Hepatic stellate cell (primary cell): ENCODE results near the gene CD109.

Source experiments
- DNase-seq: peaks from one replicate; pipeline ENCODE4 v3.0.0; 2011; ENCODE audit warnings: low spot score

CD109 gene

DNA sequence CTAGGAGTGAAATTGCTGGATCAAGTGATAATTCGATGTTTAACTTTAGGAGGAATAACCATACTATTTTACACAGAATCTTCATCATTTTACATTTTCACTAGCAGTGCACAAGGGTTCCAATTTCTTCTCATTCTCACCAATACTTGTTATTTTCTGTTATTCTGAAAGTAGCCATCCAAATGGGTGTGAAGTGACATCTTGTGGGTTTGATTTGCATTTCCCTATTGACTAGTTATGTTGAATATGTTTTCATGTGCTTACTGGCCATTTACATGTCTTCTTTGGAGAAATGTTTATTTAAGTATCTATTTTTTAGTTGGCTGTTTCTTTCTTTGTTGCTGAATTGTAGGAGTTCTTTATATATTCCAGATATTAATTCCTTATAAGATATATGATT is 164.3 kb downstream of the CD109 start:
- no peak for DNase-seq

DNA sequence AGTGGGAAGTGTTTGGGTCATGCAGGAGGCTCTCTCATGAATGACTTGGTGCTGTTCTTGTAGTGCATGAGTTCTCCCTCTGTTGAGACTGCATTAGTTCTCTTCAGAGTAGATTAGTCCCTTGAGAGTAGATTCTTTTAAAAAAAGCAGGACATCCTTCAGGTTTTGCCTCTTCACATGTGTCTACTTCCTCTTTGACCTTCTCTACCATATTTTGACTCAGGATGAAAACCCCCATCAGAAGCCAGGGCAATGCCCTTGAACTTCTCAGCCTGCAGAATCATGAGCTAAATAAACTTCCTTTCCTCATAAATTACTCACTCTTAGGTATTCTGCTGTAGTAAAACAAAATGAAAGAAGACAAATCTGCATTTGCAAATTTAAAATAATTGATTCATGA is 170.3 kb downstream of the CD109 start:
- DNase-seq, result no peak

DNA sequence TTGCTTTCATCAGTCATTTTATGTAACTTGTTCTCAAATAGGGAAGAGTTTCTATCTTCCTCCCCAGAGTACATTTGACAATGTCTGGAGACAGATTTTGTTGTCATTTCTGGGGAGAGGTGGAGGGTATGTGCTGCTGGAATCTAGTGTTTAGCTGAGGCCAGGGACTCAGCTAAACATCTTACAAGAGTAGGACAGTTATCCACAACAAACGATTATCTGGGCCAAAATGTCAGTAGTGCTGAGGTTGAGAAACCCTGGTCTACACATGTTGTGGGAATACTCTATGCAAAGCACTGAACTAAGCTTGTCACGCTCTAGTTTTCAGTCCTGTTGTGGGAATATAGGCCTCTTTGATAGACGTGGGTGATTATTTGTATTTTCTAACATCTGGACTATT is 171.4 kb downstream of the CD109 start:
- DNase-seq, result no peak

DNA sequence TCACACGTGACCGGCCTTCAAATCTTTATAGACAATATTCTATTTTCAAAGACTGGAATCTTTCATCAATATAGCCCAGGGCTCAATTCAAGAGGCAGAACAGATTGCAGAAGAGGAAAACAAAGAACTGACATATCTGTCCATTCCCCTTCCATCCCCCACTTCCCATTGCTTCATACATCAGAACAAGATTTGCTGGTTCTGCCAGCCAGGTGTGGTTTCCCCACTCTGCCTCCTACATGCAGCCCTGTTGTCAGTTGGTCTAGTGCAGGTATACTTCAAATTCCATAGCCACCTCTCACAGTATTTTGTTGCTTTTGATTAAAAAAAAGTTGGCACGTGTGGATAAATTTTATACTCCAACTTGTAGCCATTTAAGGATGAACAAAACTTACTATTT is 174.9 kb downstream of the CD109 start:
- DNase-seq, result no peak

DNA sequence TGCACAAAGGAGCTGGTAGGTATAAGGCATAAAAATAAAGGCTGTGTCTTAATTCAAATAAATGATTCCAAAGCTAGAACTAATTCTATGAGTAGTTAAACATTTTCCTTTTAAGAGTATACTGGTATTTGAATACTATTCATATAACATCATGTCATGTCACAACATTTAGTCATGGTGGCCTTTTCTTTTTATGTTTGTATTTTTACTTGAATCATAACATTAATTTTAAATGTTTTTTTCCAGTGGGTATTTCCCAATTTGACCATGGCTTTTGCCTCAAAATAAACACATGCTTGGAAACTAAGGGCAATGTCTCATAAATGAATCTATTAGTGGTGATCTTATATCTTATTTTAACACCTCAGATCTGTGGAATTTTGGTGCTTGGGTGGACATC is 177.1 kb downstream of the CD109 start:
- peak; percentile 11 for DNase-seq
